ENCODE results near the gene ERN1. TPM values are rescaled to one million over a fixed set of nuclear protein-coding genes. Genes with fewer than 3 reads are reported as not detected.

ERN1 gene
- total and polyA plus RNA-seq, 2 of the 8 experiments (the other 6 are each of a cell fraction or from before 2014, with no cell fraction given): 1.8 to 3.9 TPM

- Histone ChIP-seq H3K18ac (ENCODE audit: extremely low read depth, low read length) (no peak overlapping the region), H2BK15ac (ENCODE audit: low read length) (no peak overlapping the region), H3K27me3 (replicated peaks in 1 of 4; ENCODE audit: control insufficient read depth in 3 of 4, extremely low read depth in 1 of 4, insufficient read depth in 3 of 4, low read length in 3 of 4) (no peaks in the 10 kb centered on the region), H3K23me2 (ENCODE audit: low read depth, low read length) (no peaks in the 10 kb centered on the region), H2BK120ac (replicated peaks; ENCODE audit: low read depth, low read length) (no peak overlapping the region), H4K91ac (replicated peaks; ENCODE audit: insufficient read length, low read length) (no peak overlapping the region), H3K36me3 (ENCODE audit: control insufficient read depth in 2 of 4, insufficient read depth in 4 of 4, low read length in 3 of 4) (no peaks in the 10 kb centered on the region), H3K79me1 (ENCODE audit: low read depth, low read length) (no peaks in the 10 kb centered on the region; the same call in 1 of the 2 replicates), H2BK12ac (ENCODE audit: low read depth, low read length) (no peak overlapping the region), H3K79me2 (ENCODE audit: control insufficient read depth in 1 of 2, insufficient read depth in 2 of 2, low read length in 2 of 2) (no peaks in the 10 kb centered on the region), H3K23ac (ENCODE audit: insufficient read length) (no peak overlapping the region), H2BK20ac (ENCODE audit: low read length) (no peak overlapping the region), H3K9ac (replicated peaks in 1 of 4; ENCODE audit: extremely low read depth in 1 of 4, low read depth in 3 of 4, low read length in 3 of 4) (no peak overlapping the region), H2AK5ac (ENCODE audit: low read depth, low read length) (no peak overlapping the region), H3K56ac (replicated peaks; ENCODE audit: insufficient read length, low read depth, low read length) (no peak overlapping the region), H2BK5ac (ENCODE audit: low read depth, low read length) (no peak overlapping the region), H4K5ac (ENCODE audit: insufficient read length, low read depth, low read length) (no peak overlapping the region), H3K4me3 (ENCODE audit: extremely low read depth in 1 of 4, insufficient read depth in 2 of 4, low read depth in 3 of 4, low read length in 4 of 4) (no peak overlapping the region), H3K4me2 (ENCODE audit: insufficient read depth in 1 of 2, low read depth in 2 of 2, low read length in 2 of 2) (no peak overlapping the region), H2AFZ (ENCODE audit: low read length) (no peak overlapping the region), H4K8ac (ENCODE audit: extremely low read depth, insufficient read depth, low read length) (no peak overlapping the region), H4K20me1 (replicated peaks in 1 of 2; ENCODE audit: control insufficient read depth in 1 of 2, insufficient read depth in 2 of 2, low read length in 2 of 2) (no peaks in the 10 kb centered on the region), H3K4ac (replicated peaks; ENCODE audit: insufficient read length, low read depth, low read length) (no peak overlapping the region), H3K4me1 (replicated peaks in 1 of 4; ENCODE audit: control insufficient read depth in 3 of 4, insufficient read depth in 4 of 4, low read length in 3 of 4) (no peaks in the 10 kb centered on the region), H3K27ac (ENCODE audit: low read depth, low read length) (no peak overlapping the region), H3K9me3 (ENCODE audit: insufficient read depth in 2 of 2, low read depth in 1 of 2, low read length in 1 of 2) (no peaks in the 10 kb centered on the region), H3K14ac (ENCODE audit: insufficient read length) (no peak overlapping the region)
- TF ChIP-seq JUND (IDR thresholded peaks at IDR 0.05; ENCODE audit: low read length) (no peak), HDAC6 (IDR thresholded peaks at IDR 0.05; ENCODE audit: low read depth, low read length) (no peak), KDM1A (IDR thresholded peaks at IDR 0.05; ENCODE audit: borderline replicate concordance, low read length) (no peak), BCL11A (IDR thresholded peaks at IDR 0.05; ENCODE audit: low read depth in 2 of 2, low read length in 2 of 2) (no peak), CHD1 (IDR thresholded peaks at IDR 0.05; ENCODE audit: low read depth, low read length) (no peak), TEAD4 (IDR thresholded peaks at IDR 0.05; ENCODE audit: low read depth, low read length) (no peak), CBX8 (IDR thresholded peaks at IDR 0.05; ENCODE audit: borderline replicate concordance, low read depth, low read length) (no peak), NRF1 (IDR thresholded peaks at IDR 0.05; ENCODE audit: low read depth, low read length) (no peak), SRF (IDR thresholded peaks at IDR 0.05; ENCODE audit: low read depth, low read length) (no peak), PHF8 (conservative IDR thresholded peaks at IDR 0.05; ENCODE audit: low read depth, low read length) (no peak), MAFK (IDR thresholded peaks at IDR 0.05; ENCODE audit: low read depth, low read length) (no peak)
- FAIRE-seq (no peak), DNase-seq (ENCODE audit: low read depth in 1 of 2, low spot score in 2 of 2) (no peak)
- WGBS, 2 experiments (ENCODE audit: extremely low coverage in 1 of 2, insufficient coverage in 1 of 2, insufficient read length in 1 of 2, insufficient replicate concordance in 2 of 2, low coverage in 1 of 2, low lambda C conversion rate in 2 of 2, missing lambda C conversion rate in 1 of 2): 95% methylated on average over 5 of the region's 6 CpGs; no CpG with 5 or more reads in 1 of the 2 experiments
- POLR2A ChIA-PET (ENCODE audit: partially characterized antibody): no interaction called here
- CTCF ChIA-PET (ENCODE audit: partially characterized antibody): interaction anchor here (1.1 kb wide), 1 partner anchor 24 kb away, joined by 4 read pairs; no protein-coding TSS in a partner anchor
Observed at GRCh38 chr17:64040206-64040605, 89.7 kb downstream of the ERN1 start.
